Esophagus (tissue), 2 donors: Measurements from ENCODE around the gene C10orf143. TPM values are rescaled to one million over a fixed set of nuclear protein-coding genes. Genes with fewer than 3 reads are reported as not detected.

Source experiments
- H3K27ac ChIP-seq, 2 donors: one replicate each; pipeline ENCODE4 v1.5.1; 2013; ENCODE audit warnings: low read depth in 2 of 2, mild to moderate bottlenecking in 2 of 2, inconsistent platforms in 1 of 2, low read length in 1 of 2, moderate library complexity in 1 of 2
- H3K27me3 ChIP-seq, 2 donors: one replicate each; pipeline ENCODE4 v1.6.1; 2013; ENCODE audit warnings: low read length in 2 of 2, control low read depth in 1 of 2, mild to moderate bottlenecking in 1 of 2; ENCODE audit not compliant: insufficient read depth in 2 of 2, control insufficient read depth in 1 of 2
- H3K36me3 ChIP-seq, 2 donors: one replicate each; pipeline ENCODE4 v1.6.1; 2013; ENCODE audit warnings: low read length in 1 of 2; ENCODE audit not compliant: control insufficient read depth in 2 of 2, insufficient read depth in 2 of 2
- H3K4me1 ChIP-seq, 2 donors: one replicate each; pipeline ENCODE4 v1.6.1; 2013; ENCODE audit warnings: low read length in 1 of 2; ENCODE audit not compliant: control insufficient read depth in 2 of 2, insufficient read depth in 2 of 2
- H3K4me3 ChIP-seq, 2 donors: one replicate each; pipeline ENCODE4 v1.5.1; 2013; ENCODE audit warnings: low read length in 2 of 2, mild to moderate bottlenecking in 2 of 2, low read depth in 1 of 2, moderate library complexity in 1 of 2
- H3K9me3 ChIP-seq, 2 donors: one replicate each; pipeline ENCODE4 v1.6.1; 2013; ENCODE audit warnings: mild to moderate bottlenecking in 2 of 2, low read depth in 1 of 2, low read length in 1 of 2, moderate library complexity in 1 of 2; ENCODE audit not compliant: control insufficient read depth in 2 of 2, insufficient read depth in 1 of 2
- WGBS, 2 donors: extraction: QIAGEN DNeasy Blood & Tissue Kit; methylation state at CpG; one replicate each; pipeline ENCODE4 v1.1.7; 2013; 5-methylcytosine and 5-hydroxymethylcytosine counted together
- polyA plus RNA-seq, 2 donors: library from polyadenylated mRNA; stranded (reverse); fragments of 200-250 nt; gene quantifications; one replicate each; pipeline ENCODE4 v1.2.3, GENCODE V29; 2013
- donor health status: healthy with polysubstance abuse.
- donor health status: Bipolar disorder and iron deficiency.

The C10orf143 gene
- polyA plus RNA-seq, 2 donors, result 3.7 to 6.3 TPM

DNA sequence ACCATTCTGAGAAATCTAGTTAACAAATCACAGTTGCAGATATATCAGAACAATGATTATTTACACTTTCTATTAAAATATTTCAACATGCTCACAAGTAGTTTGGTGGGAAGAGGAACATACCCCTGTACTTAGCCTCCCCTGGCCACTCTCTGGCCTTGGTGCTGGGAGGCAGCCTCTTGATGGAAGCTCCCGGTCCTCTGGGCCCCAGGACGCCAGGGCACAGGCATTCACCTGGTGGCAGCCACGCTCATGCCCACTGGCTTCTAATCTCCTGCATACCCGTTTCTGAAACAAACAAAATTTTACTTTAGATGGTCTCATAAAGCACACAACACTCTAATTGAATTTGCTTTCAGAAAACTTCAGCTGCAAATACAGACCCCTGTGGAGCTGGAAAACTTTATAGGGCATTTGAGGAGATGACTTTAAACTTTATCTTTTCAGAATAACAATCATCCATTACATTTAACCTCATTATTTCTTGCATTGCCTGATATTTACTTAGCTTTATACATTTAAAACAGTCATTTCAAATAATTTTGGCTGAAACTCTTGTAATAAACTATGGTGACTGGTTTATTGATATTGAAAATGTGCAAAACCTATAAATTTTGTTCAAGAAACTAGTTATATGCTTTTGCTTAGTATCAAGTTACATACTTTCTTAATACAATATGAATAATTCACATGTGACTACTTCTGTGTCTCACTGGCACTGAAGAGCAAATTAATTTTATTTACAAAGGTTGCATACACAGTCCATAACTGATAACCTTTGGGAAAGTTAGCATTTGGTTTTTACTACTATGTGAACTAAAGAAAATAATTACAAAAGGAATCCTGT lies 30.8 kb downstream of the C10orf143 start:
- H3K36me3 ChIP-seq, result no peaks in the 10 kb centered on the region
- whole genome bisulfite sequencing, 2 donors, result 64 to 69% methylated on average over 4 of the region's 4 CpGs
- no peak overlapping the region for H3K27ac ChIP-seq
- no peaks in the 10 kb centered on the region for H3K27me3 ChIP-seq
- no peak overlapping the region for H3K4me3 ChIP-seq
- no peaks in the 10 kb centered on the region for H3K9me3 ChIP-seq
- no peaks in the 10 kb centered on the region for H3K4me1 ChIP-seq

- H3K36me3 ChIP-seq, result peaks cover 0 to 3% of the 10 kb centered on the region in 2 donors
- no peaks in the 10 kb centered on the region for H3K9me3 ChIP-seq
- H3K4me3 ChIP-seq, result no peak overlapping the region
- WGBS, 2 donors, result 65 to 79% methylated on average over 3 of the region's 3 CpGs
- H3K4me1 ChIP-seq, result no peaks in the 10 kb centered on the region
- H3K27me3 ChIP-seq, result no peaks in the 10 kb centered on the region
- H3K27ac ChIP-seq, result no peak overlapping the region
Measured at GRCh38 chr10:130078120-130078519, 32.5 kb downstream of the C10orf143 start.

DNA sequence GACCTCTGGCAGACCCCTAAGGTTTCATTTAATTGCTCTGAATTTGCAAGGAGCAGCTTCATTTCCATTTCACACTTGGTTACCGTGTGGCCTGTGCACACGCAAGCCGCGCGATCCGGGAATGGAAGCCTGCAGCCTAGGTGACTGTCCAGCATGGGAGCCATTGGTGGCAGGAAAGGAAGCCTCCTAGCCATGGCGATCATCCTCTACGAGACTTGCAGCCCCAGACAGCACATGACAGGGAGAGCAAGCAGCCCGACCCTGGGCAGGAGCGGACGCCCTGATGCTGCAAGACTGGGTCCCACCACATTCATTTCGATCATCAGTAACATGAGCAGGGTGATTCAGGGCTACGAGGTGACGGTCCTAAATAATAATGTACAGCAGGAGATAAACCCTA lies 33.9 kb downstream of the C10orf143 start:
- Histone ChIP-seq H3K27ac (no peak overlapping the region), H3K9me3 (no peaks in the 10 kb centered on the region), H3K36me3 (peaks cover 0 to 5% of the 10 kb centered on the region in 2 donors), H3K4me1 (no peaks in the 10 kb centered on the region), H3K27me3 (no peaks in the 10 kb centered on the region), H3K4me3 (no peak overlapping the region)
- 97% methylated on average over 14 of the region's 14 CpGs for WGBS, 2 donors

DNA sequence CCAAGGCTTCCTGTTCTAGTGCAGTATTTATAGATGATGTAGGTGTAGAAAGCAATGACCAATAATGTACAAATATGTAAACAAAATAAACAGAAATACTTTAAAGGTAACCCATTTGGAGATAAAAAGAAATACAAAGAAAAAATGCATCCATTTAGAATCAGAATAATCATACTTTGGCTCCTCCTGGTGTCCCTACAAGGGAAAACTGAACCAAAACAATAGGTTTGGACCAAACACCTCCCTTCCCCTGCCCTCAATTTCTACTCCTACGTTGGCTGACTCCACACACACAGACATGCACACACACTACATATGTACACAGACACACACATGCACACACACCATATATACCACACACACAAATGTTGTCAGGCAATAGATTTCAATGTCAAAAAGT lies 36.0 kb downstream of the C10orf143 start:
- WGBS, 2 donors, result 47 to 60% methylated on average over 1 of the region's 1 CpG
- no peaks in the 10 kb centered on the region for H3K4me1 ChIP-seq

GRCh38 chr10:130073912-130074311 lies 36.7 kb downstream of the C10orf143 start:
- Histone ChIP-seq H3K27me3 (no peaks in the 10 kb centered on the region), H3K36me3 (peaks cover 0 to 5% of the 10 kb centered on the region in 2 donors), H3K4me3 (no peak overlapping the region), H3K4me1 (no peaks in the 10 kb centered on the region), H3K9me3 (no peaks in the 10 kb centered on the region), H3K27ac (no peak overlapping the region)
- 94 to 95% methylated on average over 8 of the region's 8 CpGs for WGBS, 2 donors

More for the DNA sequence above, 36.0 kb downstream of the C10orf143 start:
- Histone ChIP-seq H3K4me3 (no peak overlapping the region), H3K36me3 (peaks cover 0 to 5% of the 10 kb centered on the region in 2 donors), H3K9me3 (no peaks in the 10 kb centered on the region), H3K27ac (no peak overlapping the region), H3K27me3 (no peaks in the 10 kb centered on the region)

GRCh38 chr10:130072247-130072646 lies 38.4 kb downstream of the C10orf143 start:
- no peak overlapping the region for H3K4me3 ChIP-seq
- peaks cover 0 to 5% of the 10 kb centered on the region in 2 donors for H3K36me3 ChIP-seq
- H3K4me1 ChIP-seq, result no peaks in the 10 kb centered on the region
- no peaks in the 10 kb centered on the region for H3K9me3 ChIP-seq
- no peaks in the 10 kb centered on the region for H3K27me3 ChIP-seq
- H3K27ac ChIP-seq, result no peak overlapping the region

DNA sequence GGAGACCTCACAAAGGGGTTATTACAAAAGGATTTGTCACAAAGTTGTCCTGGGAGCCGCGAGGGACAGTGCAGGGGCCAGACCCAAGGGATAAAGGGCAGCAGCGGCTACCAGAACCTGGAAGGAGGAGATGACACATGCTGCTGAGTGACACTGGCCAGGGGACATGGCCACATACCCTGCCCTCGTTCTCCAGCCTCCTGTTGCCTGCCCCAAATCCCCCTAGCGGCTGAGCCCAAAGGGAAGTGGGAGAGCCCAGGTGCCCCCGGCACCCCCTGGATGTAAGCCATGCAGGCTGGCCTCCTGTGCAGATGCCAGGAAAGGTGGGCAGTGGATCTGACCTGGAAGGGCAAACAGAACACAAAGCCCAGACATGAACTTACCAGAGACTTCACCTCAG lies 42.7 kb downstream of the C10orf143 start:
- no peaks in the 10 kb centered on the region for H3K36me3 ChIP-seq
- no peak overlapping the region for H3K4me3 ChIP-seq
- WGBS, 2 donors, result 87 to 92% methylated on average over 6 of the region's 6 CpGs
- H3K27ac ChIP-seq, result no peak overlapping the region
- H3K9me3 ChIP-seq, result no peaks in the 10 kb centered on the region
- H3K27me3 ChIP-seq, result no peaks in the 10 kb centered on the region
- no peaks in the 10 kb centered on the region for H3K4me1 ChIP-seq

- H3K36me3 ChIP-seq, result no peaks in the 10 kb centered on the region
- H3K4me3 ChIP-seq, result no peak overlapping the region
- no peak overlapping the region for H3K27ac ChIP-seq
- peaks cover 0 to 4% of the 10 kb centered on the region in 2 donors for H3K4me1 ChIP-seq
- H3K9me3 ChIP-seq, result no peaks in the 10 kb centered on the region
- no peaks in the 10 kb centered on the region for H3K27me3 ChIP-seq
- 81 to 86% methylated on average over 7 of the region's 7 CpGs for WGBS, 2 donors
Measured at GRCh38 chr10:130066743-130067142, 43.9 kb downstream of the C10orf143 start.

DNA sequence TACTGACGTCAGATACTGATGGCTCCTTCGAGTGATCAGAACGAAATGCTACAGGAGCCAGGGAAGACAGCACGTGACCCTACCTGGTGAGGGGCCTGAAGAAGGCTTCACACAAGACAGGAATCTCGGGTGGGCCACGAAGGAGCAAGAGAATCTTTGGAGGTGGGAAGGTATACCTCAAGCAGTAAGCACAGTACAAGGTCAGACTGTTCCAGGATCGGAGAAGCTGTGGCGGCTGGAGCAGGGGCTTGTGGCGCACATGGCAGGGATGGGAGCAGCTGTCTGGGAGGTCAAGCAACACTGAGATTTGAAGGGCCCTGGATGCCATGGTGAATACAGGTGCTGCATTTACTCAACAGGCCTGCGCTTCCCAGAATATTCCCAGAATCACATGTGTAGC lies 45.4 kb downstream of the C10orf143 start:
- peaks cover 0 to 5% of the 10 kb centered on the region in 2 donors for H3K4me1 ChIP-seq
- WGBS, 2 donors, result 90 to 91% methylated on average over 10 of the region's 10 CpGs

DNA sequence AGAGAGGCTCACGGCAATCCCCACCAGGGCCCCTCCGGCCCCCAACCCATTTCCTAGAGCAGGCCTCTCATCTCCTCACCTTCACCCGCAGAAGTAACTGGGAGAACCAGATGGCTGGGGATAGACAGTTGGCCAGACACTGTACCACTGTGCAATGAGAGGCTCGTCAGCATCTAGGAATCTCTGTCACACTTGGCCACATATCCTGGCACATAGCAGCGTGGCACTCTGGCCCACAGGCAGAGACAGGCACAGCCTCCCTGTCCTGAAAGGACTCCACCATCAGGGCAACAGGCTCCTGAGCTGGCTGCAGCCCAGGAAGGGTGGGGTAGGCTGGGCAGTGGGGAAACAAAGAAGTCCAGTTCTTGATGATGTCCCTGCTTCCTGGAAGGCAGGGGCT lies 45.8 kb downstream of the C10orf143 start:
- Histone ChIP-seq H3K9me3 (no peaks in the 10 kb centered on the region), H3K4me3 (no peak overlapping the region), H3K4me1 (peaks cover 0 to 5% of the 10 kb centered on the region in 2 donors), H3K27ac (no peak overlapping the region), H3K36me3 (no peaks in the 10 kb centered on the region), H3K27me3 (no peaks in the 10 kb centered on the region)
- WGBS, 2 donors, result 82 to 83% methylated on average over 5 of the region's 5 CpGs

More for the DNA sequence above, 45.4 kb downstream of the C10orf143 start:
- Histone ChIP-seq H3K9me3 (no peaks in the 10 kb centered on the region), H3K36me3 (no peaks in the 10 kb centered on the region), H3K27me3 (no peaks in the 10 kb centered on the region), H3K4me3 (no peak overlapping the region), H3K27ac (no peak overlapping the region)
